WTC11 (cell line): ENCODE measurements around the gene AIFM1.

ENCODE experiments used
- ATF1 ChIP-seq: sonication (generic); formaldehyde crosslinking; IDR thresholded peaks from 2 replicates; pipeline ENCODE4 v1.8.1; 2023; ENCODE audit warnings: mild to moderate bottlenecking, moderate library complexity, missing genetic modification reagents
- ATF2 ChIP-seq: sonication (generic); formaldehyde crosslinking; IDR thresholded peaks from 2 replicates; pipeline ENCODE4 v1.8.1; 2022; ENCODE audit warnings: low read depth, missing genetic modification reagents, borderline replicate concordance
- CTCF ChIP-seq: fragments of 200-600 bp; IDR thresholded peaks from 2 replicates; pipeline ENCODE4 v1.8.0; 2022; ENCODE audit warnings: antibody characterized with exemption
- ETV6 ChIP-seq: sonication (generic); formaldehyde crosslinking; IDR thresholded peaks from 2 replicates; pipeline ENCODE4 v1.8.1; 2022; ENCODE audit warnings: mild to moderate bottlenecking, missing genetic modification reagents
- NFATC4 ChIP-seq: fragments of 250-450 bp; sonication (Bioruptor Pico); IDR thresholded peaks from 2 replicates; pipeline ENCODE4 v1.9.0; 2021; ENCODE audit warnings: mild to moderate bottlenecking
- ZNF263 ChIP-seq: sonication (generic); formaldehyde crosslinking; IDR thresholded peaks from 2 replicates; pipeline ENCODE4 v1.8.1; 2022; ENCODE audit warnings: low read depth, mild to moderate bottlenecking, moderate library complexity, missing genetic modification reagents
- TF ChIP-seq, protein P1 (sequence below): sonication (generic); formaldehyde crosslinking; IDR thresholded peaks from 2 replicates; pipeline ENCODE4 v1.8.1; 2023; ENCODE audit warnings: mild to moderate bottlenecking, missing genetic modification reagents
- TF ChIP-seq, protein P2 (sequence below): sonication (generic); formaldehyde crosslinking; IDR thresholded peaks from 2 replicates; pipeline ENCODE4 v1.8.1; 2023; ENCODE audit warnings: mild to moderate bottlenecking, missing genetic modification reagents, moderate library complexity

DNA sequence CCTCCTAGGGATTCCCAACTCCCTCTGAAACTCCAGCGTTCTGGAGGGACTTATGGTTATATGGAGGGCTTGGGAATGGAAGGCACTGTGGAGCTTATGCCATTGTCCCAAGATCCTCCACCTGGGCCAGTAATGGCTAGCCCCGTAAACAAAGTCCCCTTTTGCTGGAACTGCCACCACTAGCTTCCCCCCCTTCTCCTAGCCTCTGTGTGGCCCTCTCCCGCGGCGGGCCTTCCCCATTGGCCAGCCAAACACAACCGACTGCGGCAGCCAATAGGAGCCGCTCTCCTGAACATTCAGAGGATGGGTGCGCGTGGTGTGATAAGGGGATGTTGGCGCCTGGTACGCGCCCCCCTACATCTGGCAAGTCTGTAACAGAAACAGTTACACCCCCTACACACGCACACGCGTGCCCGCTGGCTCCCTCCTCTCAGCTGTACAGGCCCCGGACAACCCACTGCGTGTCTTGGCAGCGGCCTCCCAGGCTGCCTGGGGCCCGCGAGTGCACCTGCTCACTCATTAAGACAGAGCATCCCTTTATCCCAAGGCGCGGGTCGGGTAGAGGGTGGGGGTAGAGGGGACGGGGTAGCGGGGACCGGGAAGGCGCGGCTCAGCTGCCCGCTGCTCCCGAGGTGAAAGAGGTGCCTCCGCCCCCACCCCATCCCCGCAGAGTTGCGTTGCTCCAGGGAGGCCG lies 5.3 kb upstream of the AIFM1 start:
- TF ChIP-seq ZNF263 (CRISPR knock-in tag) (no peak; the same call in 1 of the 2 replicates), ATF1 (CRISPR knock-in tag) (no peak), ETV6 (CRISPR knock-in tag) (no peak), CTCF (no peak), NFATC4 (no peak), ATF2 (CRISPR knock-in tag) (no peak)
- TF ChIP-seq, protein P1, sequence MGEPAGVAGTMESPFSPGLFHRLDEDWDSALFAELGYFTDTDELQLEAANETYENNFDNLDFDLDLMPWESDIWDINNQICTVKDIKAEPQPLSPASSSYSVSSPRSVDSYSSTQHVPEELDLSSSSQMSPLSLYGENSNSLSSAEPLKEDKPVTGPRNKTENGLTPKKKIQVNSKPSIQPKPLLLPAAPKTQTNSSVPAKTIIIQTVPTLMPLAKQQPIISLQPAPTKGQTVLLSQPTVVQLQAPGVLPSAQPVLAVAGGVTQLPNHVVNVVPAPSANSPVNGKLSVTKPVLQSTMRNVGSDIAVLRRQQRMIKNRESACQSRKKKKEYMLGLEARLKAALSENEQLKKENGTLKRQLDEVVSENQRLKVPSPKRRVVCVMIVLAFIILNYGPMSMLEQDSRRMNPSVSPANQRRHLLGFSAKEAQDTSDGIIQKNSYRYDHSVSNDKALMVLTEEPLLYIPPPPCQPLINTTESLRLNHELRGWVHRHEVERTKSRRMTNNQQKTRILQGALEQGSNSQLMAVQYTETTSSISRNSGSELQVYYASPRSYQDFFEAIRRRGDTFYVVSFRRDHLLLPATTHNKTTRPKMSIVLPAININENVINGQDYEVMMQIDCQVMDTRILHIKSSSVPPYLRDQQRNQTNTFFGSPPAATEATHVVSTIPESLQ, result no peak
- TF ChIP-seq, protein P2, sequence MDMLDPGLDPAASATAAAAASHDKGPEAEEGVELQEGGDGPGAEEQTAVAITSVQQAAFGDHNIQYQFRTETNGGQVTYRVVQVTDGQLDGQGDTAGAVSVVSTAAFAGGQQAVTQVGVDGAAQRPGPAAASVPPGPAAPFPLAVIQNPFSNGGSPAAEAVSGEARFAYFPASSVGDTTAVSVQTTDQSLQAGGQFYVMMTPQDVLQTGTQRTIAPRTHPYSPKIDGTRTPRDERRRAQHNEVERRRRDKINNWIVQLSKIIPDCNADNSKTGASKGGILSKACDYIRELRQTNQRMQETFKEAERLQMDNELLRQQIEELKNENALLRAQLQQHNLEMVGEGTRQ (CRISPR knock-in tag), result no peak
